Suppressor macrophage treated with lipopolysaccharide for 1 hour (primary cell): Measurements from ENCODE around the gene TMEM53.
A peak's percentile ranks its signal among the peaks of the same experiment; 100 is the strongest.

ENCODE experiments used
- DNase-seq, 3 donors: peaks; one replicate each; pipeline ENCODE4 v3.0.0-alpha.2; 2020 to 2022

Gene TMEM53

GRCh38 chr1:44696789-44697345, 22.6 kb upstream of the TMEM53 start:
- DNase-seq = peak; percentile 51 to 59 (median 59)

GRCh38 chr1:44696101-44696500, 21.8 kb upstream of the TMEM53 start:
- no peak for DNase-seq

GRCh38 chr1:44695671-44696070, 21.4 kb upstream of the TMEM53 start:
- no peak for DNase-seq

GRCh38 chr1:44694863-44695478, 20.7 kb upstream of the TMEM53 start:
- no peak for DNase-seq

- peak in 2 of 3 donors; percentile 50 to 52 for DNase-seq
These were observed 19.6 kb upstream of the TMEM53 start for GRCh38 chr1:44693900-44694299.

- DNase-seq = peak in 1 of 3 donors; percentile 30
These were observed 18.9 kb upstream of the TMEM53 start for GRCh38 chr1:44693159-44693558.

GRCh38 chr1:44689447-44689765, 15.1 kb upstream of the TMEM53 start:
- DNase-seq = no peak

- no peak for DNase-seq
These were observed 14.6 kb upstream of the TMEM53 start for GRCh38 chr1:44688760-44689446.

GRCh38 chr1:44685881-44686280, 11.6 kb upstream of the TMEM53 start:
- peak; percentile 49 to 71 (median 68) for DNase-seq

GRCh38 chr1:44685218-44685617, 10.9 kb upstream of the TMEM53 start:
- no peak for DNase-seq

- peak; percentile 52 to 55 (median 53) for DNase-seq
These were observed 10.2 kb upstream of the TMEM53 start for GRCh38 chr1:44684525-44684924.

- peak in 2 of 3 donors; percentile 27 to 45 for DNase-seq
These were observed 8.6 kb upstream of the TMEM53 start for GRCh38 chr1:44682883-44683265.

GRCh38 chr1:44681905-44682882, 7.9 kb upstream of the TMEM53 start:
- DNase-seq = no peak

GRCh38 chr1:44679468-44679867, 5.2 kb upstream of the TMEM53 start:
- no peak for DNase-seq

- no peak for DNase-seq
These were observed 4.3 kb upstream of the TMEM53 start for GRCh38 chr1:44678626-44679025.

GRCh38 chr1:44678120-44678519, 3.8 kb upstream of the TMEM53 start:
- no peak for DNase-seq

- peak; percentile 64 to 85 (median 82) for DNase-seq
These were observed 3.0 kb upstream of the TMEM53 start for GRCh38 chr1:44677201-44677766.

GRCh38 chr1:44676484-44677200, 2.4 kb upstream of the TMEM53 start:
- DNase-seq = peak; percentile 79 to 95 (median 93)

- DNase-seq = no peak
These were observed 905 bp upstream of the TMEM53 start for GRCh38 chr1:44675186-44675585.

GRCh38 chr1:44673675-44674112, 587 bp downstream of the TMEM53 start:
- DNase-seq = no peak

- DNase-seq = no peak
These were observed 1.2 kb downstream of the TMEM53 start for GRCh38 chr1:44672961-44673674.
